GM21367 (cell line): ENCODE results near the gene ATMIN.
A peak's percentile ranks its signal among the peaks of the same experiment; 100 is the strongest.

ENCODE experiments used
- ATAC-seq: cut with Tn5 transposase; IDR thresholded peaks from one replicate; pipeline ENCODE4 v1.9.1; 2021; ENCODE audit not compliant: unreplicated experiment

ATMIN gene, protein sequence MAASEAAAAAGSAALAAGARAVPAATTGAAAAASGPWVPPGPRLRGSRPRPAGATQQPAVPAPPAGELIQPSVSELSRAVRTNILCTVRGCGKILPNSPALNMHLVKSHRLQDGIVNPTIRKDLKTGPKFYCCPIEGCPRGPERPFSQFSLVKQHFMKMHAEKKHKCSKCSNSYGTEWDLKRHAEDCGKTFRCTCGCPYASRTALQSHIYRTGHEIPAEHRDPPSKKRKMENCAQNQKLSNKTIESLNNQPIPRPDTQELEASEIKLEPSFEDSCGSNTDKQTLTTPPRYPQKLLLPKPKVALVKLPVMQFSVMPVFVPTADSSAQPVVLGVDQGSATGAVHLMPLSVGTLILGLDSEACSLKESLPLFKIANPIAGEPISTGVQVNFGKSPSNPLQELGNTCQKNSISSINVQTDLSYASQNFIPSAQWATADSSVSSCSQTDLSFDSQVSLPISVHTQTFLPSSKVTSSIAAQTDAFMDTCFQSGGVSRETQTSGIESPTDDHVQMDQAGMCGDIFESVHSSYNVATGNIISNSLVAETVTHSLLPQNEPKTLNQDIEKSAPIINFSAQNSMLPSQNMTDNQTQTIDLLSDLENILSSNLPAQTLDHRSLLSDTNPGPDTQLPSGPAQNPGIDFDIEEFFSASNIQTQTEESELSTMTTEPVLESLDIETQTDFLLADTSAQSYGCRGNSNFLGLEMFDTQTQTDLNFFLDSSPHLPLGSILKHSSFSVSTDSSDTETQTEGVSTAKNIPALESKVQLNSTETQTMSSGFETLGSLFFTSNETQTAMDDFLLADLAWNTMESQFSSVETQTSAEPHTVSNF

DNA sequence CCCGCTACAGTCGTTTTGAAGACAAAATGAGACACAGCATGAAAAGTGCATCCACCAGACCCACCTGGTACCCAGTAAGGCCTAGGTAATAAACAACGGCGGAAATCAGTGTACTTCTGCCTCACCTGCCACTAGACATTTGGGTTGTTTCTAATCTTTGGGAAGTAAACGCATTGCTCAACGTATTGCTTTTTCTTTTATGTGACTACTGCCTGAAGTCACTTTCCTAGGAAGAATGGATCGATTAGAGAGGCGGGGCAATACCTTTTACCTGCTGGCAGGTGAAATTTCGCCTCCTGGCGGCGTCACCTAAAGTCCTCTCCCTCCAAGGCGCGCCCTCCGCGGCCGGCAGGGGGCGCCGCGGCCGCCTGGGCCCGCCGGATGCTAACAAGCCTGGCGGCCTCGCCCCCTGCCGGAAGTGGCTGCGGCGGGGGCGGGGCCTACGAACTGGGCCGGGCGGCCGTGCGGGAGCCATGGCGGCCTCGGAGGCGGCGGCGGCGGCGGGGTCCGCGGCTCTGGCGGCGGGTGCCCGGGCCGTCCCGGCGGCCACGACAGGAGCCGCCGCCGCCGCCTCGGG lies at the start of gene ATMIN:
ATMIN (plus strand) TSS at position 445 of the 577 bp plus-strand sequence; CDS start at position 474, 29 bp downstream.
- peak; percentile 82 for ATAC-seq

GRCh38 chr16:80986557-80986956 lies 49.1 kb upstream of the ATMIN start:
- no peak for ATAC-seq

- no peak for ATAC-seq
Observed at GRCh38 chr16:80988756-80989155, 46.9 kb upstream of the ATMIN start.

DNA sequence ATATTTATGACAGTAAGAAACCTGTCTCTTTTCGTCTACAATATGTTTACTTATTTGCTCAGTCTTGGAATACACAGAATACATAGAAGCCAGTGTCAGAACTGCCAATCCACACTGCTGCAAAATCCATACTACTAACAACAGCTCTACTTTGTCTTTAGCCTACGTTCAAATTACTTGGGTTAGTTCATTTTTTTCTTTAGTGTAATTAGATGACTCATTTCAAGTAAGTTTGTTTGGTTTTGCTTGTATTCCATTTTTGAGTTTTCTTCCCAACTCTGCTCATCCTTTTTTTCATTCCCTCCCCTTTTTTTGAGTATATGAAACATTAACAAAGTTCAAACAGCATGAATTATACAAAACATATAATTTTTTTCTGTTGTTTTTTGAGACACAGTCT lies 45.8 kb upstream of the ATMIN start:
- no peak for ATAC-seq

GRCh38 chr16:80990577-80990976 lies 45.1 kb upstream of the ATMIN start:
- no peak for ATAC-seq

- ATAC-seq, result no peak
Observed at GRCh38 chr16:80990978-80991377, 44.7 kb upstream of the ATMIN start.

- ATAC-seq, result no peak
Observed at GRCh38 chr16:80991792-80992430, 43.7 kb upstream of the ATMIN start.

DNA sequence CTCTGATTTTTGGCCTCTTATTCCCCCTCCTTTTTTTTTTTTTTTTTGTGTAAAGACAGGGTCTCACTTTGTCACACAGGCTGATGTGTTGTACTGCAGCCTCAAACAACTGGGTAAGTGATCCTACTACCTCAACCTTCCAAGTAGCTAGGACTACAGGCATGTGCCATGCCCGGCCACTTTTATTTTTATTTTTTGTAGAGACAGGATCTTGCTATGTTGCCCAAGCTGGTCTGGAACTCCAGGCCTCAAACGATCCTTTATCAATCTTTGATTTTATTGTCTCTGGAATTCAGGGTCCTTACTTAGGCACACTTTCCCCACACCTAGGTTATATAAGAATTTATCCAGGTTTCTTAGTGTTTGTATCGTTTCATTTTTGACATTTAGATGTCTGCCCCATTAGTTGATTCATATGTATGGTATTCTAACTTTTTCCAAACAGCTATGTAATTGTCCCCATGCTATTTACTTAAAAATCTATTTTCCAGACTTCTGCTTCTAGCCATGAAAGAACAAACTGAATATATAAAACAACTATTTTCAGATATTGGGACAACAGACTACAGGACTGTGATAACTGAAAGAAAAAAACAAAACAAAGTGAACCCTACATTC lies 42.9 kb upstream of the ATMIN start:
- ATAC-seq, result no peak

DNA sequence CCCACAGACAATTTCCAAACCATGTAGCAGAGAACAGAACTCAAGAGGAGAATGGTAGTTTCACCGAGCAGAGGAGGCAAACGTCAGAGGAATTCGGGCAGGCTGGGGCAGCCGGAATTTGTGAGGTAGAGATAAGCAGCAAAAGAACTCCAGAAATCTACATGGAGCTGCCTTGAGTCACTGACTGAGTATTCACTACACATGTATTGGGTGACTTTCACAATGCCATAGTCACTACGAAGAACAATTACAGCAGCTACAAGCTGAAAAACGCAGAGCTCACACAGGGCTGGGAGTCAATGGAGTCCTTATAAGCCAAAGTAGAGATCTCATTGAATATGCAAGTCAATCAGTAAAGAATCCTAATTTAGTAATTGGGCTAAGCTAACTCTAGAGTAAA lies 42.3 kb upstream of the ATMIN start:
- ATAC-seq, result no peak

- no peak for ATAC-seq
Observed at GRCh38 chr16:80993834-80994233, 41.8 kb upstream of the ATMIN start.

DNA sequence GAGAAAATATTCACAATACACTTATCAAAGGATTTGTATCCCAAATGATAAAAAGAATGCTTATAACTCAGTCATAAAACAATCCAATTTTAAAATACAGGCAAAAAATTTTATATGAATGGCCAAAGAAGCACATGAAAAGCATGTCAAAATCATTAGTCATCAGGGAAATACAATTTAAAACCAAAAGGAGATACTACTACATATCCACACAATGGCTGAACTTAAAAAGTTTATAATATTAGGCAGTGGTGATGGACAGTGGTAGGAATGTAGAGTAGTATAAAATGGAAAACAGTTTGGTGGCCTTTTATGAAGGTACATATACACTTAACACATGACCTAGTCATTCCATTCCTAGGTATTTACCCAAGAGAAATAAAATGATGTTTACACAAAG lies 41.2 kb upstream of the ATMIN start:
- ATAC-seq, result no peak

DNA sequence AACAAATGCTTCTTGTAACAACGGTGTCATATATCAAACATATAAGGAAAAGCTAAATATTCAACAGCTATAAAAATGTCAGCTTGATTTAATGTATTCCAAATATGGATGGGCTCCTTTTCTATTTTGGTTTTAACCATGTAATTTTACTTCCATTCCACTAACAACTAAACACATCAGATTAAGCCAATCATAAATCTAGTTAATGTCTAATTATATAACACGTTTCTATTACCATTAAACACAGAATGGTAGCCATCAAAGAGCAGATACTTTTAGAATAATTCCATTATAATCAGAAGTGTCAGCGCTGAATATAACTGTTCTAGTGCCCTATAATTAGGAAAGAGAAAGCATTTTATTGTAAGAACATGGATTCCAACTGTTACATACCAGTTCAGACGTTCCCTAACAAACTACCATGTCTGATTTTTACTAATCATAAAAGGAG lies 38.9 kb upstream of the ATMIN start:
- peak; percentile 6 for ATAC-seq

GRCh38 chr16:80997139-80997798 lies 38.4 kb upstream of the ATMIN start:
- peak; percentile 54 for ATAC-seq

DNA sequence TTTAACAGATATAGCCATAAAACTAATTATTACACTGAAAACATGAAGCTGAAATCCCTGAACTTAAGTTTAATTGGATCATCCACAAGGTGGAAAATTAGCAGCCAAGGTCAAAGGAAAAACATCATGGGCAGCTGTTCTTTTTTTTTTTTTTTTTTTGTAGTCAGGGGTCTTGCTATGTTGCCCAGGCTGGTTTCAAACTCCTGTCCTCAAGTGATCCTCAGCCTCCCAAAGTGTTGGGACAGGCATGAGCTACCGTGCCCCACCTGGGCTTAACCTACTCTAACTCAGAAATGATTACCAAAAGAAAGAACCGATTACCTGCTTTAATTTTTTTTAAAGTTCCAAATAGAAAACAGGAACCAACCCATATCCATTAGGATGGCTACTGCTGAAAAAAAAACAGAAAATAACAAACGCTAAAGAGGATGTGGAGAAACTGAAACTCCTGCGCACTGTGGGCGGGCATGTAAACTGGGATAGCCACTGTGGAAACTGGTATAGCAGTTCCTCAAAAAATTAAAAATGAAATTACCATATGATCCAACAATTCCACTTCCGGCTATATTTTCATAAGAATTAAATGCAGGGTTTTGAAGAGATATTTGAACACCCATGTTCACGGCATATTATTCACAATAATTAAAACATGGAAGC lies 37.5 kb upstream of the ATMIN start:
- no peak for ATAC-seq

DNA sequence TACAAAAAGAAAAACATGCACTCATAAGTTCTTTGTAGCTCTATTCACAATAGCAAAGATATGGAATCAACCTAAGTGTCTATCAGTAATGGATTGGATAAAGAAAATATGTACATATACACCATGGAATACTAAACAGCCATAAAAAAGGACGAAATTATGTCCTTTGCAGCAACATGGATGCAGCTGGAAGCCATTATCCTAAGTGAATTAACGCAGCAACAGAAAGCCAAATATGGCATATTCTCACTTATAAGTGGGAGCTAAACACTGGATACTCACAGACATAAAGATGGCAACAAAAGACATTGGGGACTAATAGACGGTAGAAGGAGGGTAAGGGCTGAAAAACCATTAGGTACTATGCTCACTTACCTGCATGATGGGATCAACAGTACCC lies 34.8 kb upstream of the ATMIN start:
- no peak for ATAC-seq

- no peak for ATAC-seq
Observed at GRCh38 chr16:81001330-81001729, 34.3 kb upstream of the ATMIN start.

DNA sequence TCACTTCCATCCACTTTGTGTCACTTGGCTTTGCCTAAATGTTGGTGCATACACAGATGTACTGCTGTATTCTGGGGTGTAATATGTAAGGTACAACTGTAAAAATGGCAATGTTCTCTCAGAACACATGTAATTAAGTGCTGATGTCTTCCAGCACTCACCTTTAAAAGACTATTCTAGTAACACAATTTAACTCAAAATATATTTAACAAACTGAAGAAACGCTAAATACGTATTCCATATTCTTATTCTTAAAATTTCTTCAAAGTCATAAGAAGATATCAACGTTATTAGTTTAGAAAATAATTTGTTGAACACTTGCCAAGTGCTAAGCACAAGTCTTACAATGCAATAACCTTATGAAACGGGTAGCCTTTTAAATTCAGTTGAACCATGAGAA lies 32.6 kb upstream of the ATMIN start:
- ATAC-seq, result no peak

DNA sequence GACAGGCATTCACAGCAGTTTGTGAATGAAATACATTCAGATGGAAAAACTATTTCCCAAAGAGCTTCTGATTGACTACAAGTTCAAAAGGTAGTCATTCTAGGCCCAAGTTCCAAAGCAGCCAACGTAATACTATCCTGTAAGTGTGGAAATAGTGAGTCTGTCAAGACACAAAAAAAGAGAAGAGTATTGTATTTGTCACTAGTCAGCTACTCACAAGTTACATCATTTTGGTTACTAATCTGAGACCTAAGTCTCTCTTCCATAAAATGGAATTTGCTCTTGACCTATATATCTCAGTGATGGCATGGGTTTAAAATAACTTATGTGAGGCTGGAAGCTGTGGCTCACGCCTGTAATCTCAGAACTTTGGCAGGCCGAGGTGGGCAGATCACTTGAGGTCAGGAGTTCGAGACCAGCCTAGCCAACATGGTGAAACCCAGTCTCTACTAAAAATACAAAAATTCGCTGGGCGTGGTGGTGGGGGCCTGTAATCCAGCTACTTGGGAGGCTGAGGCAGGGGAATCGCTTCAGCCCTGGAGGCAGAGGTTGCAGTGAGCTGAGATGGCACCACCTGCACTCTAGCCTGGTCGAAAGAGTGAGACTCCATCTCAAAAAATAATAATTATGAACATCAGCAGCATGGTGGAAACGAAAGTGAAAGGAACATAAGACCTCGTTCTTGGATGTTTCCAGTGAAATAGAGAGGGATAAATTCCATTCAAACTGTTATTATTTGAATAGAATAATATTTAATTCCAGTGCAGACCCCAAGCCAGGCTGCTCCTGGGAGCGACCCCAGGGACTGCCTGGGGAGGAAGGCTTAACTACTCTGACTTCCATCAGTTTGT lies 31.8 kb upstream of the ATMIN start:
- no peak for ATAC-seq
